Esophagus muscularis mucosa (tissue), 3 donors: Measurements from ENCODE around the gene KDM5C.

Source experiments
- POLR2A ChIP-seq: fragments of 450-650 bp; IDR thresholded peaks from one replicate; pipeline ENCODE4 v1.6.1; 2017; ENCODE audit warnings: antibody characterized with exemption, moderate library complexity, mild to moderate bottlenecking, low read depth
- TF ChIP-seq, protein P1 (sequence below), 3 experiments: fragments of 200-600 bp in 2 of 3; fragments of 450-650 bp in 1 of 3; sonication (generic) in 2 of 3; IDR thresholded peaks; one replicate each; pipeline ENCODE4 v1.5.1; 2017 to 2019; ENCODE audit warnings: antibody characterized with exemption in 3 of 3, mild to moderate bottlenecking in 2 of 3, moderate library complexity in 1 of 3

DNA sequence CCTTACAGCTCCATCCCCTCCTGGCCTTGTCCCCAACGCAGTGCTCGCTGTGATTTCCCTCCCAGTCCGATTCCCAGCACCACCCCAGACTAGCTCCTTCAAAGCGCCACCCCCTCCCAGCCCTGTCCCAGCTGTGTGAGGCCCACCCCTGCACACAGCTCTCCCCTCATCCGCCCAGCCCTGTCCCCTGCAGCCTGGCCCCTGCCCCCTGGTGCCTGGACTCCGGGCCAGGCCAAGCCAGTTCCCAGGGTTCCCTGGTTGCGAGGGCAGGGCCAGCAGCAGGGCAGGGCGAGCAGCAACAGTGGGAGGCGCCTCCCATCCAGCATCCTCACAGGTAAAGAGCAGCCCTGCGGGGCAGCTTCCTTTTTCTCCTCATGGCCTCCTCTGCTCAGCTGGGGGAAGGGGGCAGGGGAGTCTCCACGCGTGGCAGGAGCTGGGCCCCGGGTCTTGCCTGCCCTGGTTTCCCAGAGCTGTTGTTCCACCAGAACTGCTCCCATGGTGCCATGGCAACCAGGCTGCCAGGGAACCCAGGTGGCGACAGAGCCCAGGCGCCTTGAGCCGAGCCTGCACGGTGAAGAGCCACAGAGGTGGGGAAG, 31.5 kb upstream of the KDM5C start:
- TF ChIP-seq, protein P1, sequence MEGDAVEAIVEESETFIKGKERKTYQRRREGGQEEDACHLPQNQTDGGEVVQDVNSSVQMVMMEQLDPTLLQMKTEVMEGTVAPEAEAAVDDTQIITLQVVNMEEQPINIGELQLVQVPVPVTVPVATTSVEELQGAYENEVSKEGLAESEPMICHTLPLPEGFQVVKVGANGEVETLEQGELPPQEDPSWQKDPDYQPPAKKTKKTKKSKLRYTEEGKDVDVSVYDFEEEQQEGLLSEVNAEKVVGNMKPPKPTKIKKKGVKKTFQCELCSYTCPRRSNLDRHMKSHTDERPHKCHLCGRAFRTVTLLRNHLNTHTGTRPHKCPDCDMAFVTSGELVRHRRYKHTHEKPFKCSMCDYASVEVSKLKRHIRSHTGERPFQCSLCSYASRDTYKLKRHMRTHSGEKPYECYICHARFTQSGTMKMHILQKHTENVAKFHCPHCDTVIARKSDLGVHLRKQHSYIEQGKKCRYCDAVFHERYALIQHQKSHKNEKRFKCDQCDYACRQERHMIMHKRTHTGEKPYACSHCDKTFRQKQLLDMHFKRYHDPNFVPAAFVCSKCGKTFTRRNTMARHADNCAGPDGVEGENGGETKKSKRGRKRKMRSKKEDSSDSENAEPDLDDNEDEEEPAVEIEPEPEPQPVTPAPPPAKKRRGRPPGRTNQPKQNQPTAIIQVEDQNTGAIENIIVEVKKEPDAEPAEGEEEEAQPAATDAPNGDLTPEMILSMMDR (IDR thresholded peaks at IDR 0.05) = no peak
- no peak for TF ChIP-seq POLR2A
